SU-DHL-6 (cell line): ENCODE data around the gene BRSK1.
"Not testable (repeated sequence)": the region's sequence is repeated elsewhere in the genome, so short reads cannot be mapped to it uniquely, and the experiment has no call there.

Source experiments
- H2AFZ ChIP-seq: fragments of 200-600 bp; sonication (generic); 2 replicates; pipeline ENCODE4 v1.6.1; 2014; ENCODE audit warnings: low read depth, mild to moderate bottlenecking, moderate library complexity, mixed read lengths, antibody characterized with exemption, low read length; ENCODE audit not compliant: severe bottlenecking
- H3F3A ChIP-seq: fragments of 200-600 bp; shearing (Covaris generic); 2 replicates; pipeline ENCODE4 v1.6.0; 2016; ENCODE audit warnings: antibody characterized with exemption, mild to moderate bottlenecking; ENCODE audit not compliant: insufficient read depth
- H3K27ac ChIP-seq: fragments of 200-600 bp; sonication (generic); 2 replicates; pipeline ENCODE4 v1.5.1; 2016; ENCODE audit warnings: low read depth, mild to moderate bottlenecking, low read length, moderate library complexity, mixed read lengths
- H3K27me3 ChIP-seq: fragments of 200-600 bp; sonication (generic), shearing (Covaris generic); 2 replicates; pipeline ENCODE4 v1.6.0; 2014; ENCODE audit warnings: mild to moderate bottlenecking, low read length
- H3K36me3 ChIP-seq: fragments of 200-600 bp; sonication (generic); 2 replicates; pipeline ENCODE4 v1.6.1; 2014; ENCODE audit warnings: mild to moderate bottlenecking, low read length, mixed read lengths
- H3K4me2 ChIP-seq: fragments of 300-600, 200-600 bp; shearing (Covaris generic), sonication (generic); 2 replicates; pipeline ENCODE4 v1.6.0; 2014; ENCODE audit warnings: low read length, low read depth, mild to moderate bottlenecking; ENCODE audit not compliant: poor library complexity, severe bottlenecking
- H3K4me3 ChIP-seq: fragments of 200-600 bp; sonication (generic); 2 replicates; pipeline ENCODE4 v1.5.1; 2014; ENCODE audit warnings: antibody characterized with exemption, low read length, mild to moderate bottlenecking, mixed read lengths; ENCODE audit not compliant: insufficient read depth, poor library complexity, severe bottlenecking
- H3K79me2 ChIP-seq: fragments of 200-600 bp; sonication (generic); 2 replicates; pipeline ENCODE4 v1.6.1; 2014; ENCODE audit warnings: mild to moderate bottlenecking, low read length, moderate library complexity; ENCODE audit not compliant: insufficient read depth
- H3K9ac ChIP-seq: fragments of 200-600 bp; sonication (generic); 2 replicates; pipeline ENCODE4 v1.7.0; 2014; ENCODE audit warnings: mild to moderate bottlenecking, low read length
- H3K9me2 ChIP-seq: fragments of 200-600 bp; sonication (generic); replicated peaks from 2 replicates; pipeline ENCODE4 v1.6.1; 2014; ENCODE audit warnings: low read length; ENCODE audit not compliant: insufficient read depth
- H3K9me3 ChIP-seq: fragments of 200-600 bp; sonication (generic); 2 replicates; pipeline ENCODE4 v1.6.1; 2014; ENCODE audit warnings: low read length, mixed read lengths; ENCODE audit not compliant: insufficient read depth
- H4K20me1 ChIP-seq: fragments of 200-600 bp; sonication (generic); 2 replicates; pipeline ENCODE4 v1.6.1; 2014; ENCODE audit warnings: low read depth, mild to moderate bottlenecking, antibody characterized with exemption, low read length, moderate library complexity, mixed read lengths
- EZH2phosphoT487 ChIP-seq: fragments of 200-600 bp; sonication (generic), shearing (Covaris generic); conservative IDR thresholded peaks from 2 replicates; pipeline ENCODE4 v1.6.1; 2018; ENCODE audit warnings: mild to moderate bottlenecking, antibody characterized with exemption, low read length, moderate library complexity, mixed read lengths
- TF ChIP-seq, protein P1 (sequence below): fragments of 200-600 bp; sonication (generic); IDR thresholded peaks from one replicate; pipeline ENCODE4 v1.5.1; 2017; ENCODE audit warnings: antibody characterized with exemption, mild to moderate bottlenecking, low read length, moderate library complexity; ENCODE audit not compliant: insufficient read depth, poor library complexity, severe bottlenecking

BRSK1 gene

GRCh38 chr19:55321466-55322137 lies 37.8 kb downstream of the BRSK1 start:
- Histone ChIP-seq H2AFZ (no peak overlapping the region), H3K27me3 (no peaks in the 10 kb centered on the region), H3K9me2 (no peaks in the 10 kb centered on the region), H3K36me3 (no peaks in the 10 kb centered on the region), H3K9me3 (no peaks in the 10 kb centered on the region), H3K9ac (no peak overlapping the region), H4K20me1 (no peaks in the 10 kb centered on the region), H3K4me2 (no peak overlapping the region), H3K4me3 (no peak overlapping the region), H3K79me2 (no peaks in the 10 kb centered on the region), H3F3A (no peaks in the 10 kb centered on the region), H3K27ac (no peak overlapping the region)
- TF ChIP-seq, protein P1, sequence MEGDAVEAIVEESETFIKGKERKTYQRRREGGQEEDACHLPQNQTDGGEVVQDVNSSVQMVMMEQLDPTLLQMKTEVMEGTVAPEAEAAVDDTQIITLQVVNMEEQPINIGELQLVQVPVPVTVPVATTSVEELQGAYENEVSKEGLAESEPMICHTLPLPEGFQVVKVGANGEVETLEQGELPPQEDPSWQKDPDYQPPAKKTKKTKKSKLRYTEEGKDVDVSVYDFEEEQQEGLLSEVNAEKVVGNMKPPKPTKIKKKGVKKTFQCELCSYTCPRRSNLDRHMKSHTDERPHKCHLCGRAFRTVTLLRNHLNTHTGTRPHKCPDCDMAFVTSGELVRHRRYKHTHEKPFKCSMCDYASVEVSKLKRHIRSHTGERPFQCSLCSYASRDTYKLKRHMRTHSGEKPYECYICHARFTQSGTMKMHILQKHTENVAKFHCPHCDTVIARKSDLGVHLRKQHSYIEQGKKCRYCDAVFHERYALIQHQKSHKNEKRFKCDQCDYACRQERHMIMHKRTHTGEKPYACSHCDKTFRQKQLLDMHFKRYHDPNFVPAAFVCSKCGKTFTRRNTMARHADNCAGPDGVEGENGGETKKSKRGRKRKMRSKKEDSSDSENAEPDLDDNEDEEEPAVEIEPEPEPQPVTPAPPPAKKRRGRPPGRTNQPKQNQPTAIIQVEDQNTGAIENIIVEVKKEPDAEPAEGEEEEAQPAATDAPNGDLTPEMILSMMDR = no peak
- TF ChIP-seq EZH2phosphoT487 = no peak

GRCh38 chr19:55322204-55322885 lies 38.5 kb downstream of the BRSK1 start:
- no peaks in the 10 kb centered on the region for H3K36me3 ChIP-seq
- no peak overlapping the region for H3K27ac ChIP-seq
- no peaks in the 10 kb centered on the region for H3K27me3 ChIP-seq
- no peak overlapping the region for H3K4me2 ChIP-seq
- no peaks in the 10 kb centered on the region for H4K20me1 ChIP-seq
- no peaks in the 10 kb centered on the region for H3F3A ChIP-seq
- H3K9me2 ChIP-seq = no peaks in the 10 kb centered on the region
- no peak overlapping the region for H2AFZ ChIP-seq
- no peak for TF ChIP-seq EZH2phosphoT487
- no peaks in the 10 kb centered on the region for H3K9me3 ChIP-seq
- H3K4me3 ChIP-seq = no peak overlapping the region
- H3K9ac ChIP-seq = no peak overlapping the region
- no peaks in the 10 kb centered on the region for H3K79me2 ChIP-seq

DNA sequence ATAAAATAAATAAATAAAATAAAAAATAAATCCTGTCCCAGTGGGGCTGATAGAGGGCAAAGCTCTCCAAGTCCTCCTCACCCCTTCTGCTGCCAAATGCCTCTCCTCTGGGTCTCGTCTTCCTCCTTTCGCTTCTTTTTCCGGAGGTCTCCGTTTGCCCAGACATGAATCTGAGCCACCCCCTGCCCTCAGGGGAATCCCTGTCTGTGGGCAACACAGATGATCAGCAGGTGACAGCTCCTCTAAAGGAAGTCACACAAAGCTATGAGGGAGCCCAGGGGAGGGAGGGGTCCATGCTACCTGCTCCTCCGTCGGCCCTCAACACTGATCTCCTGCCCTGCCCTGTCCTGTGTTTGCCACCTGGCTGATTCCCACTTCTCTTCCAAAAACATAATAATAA lies 40.9 kb downstream of the BRSK1 start:
- H3K36me3 ChIP-seq = no peaks in the 10 kb centered on the region
- H3K4me3 ChIP-seq = no peak overlapping the region
- H3F3A ChIP-seq = no peaks in the 10 kb centered on the region
- no peaks in the 10 kb centered on the region for H3K79me2 ChIP-seq
- no peaks in the 10 kb centered on the region for H3K9me2 ChIP-seq
- no peaks in the 10 kb centered on the region for H4K20me1 ChIP-seq
- H3K9me3 ChIP-seq = no peaks in the 10 kb centered on the region
- no peak overlapping the region for H3K9ac ChIP-seq
- no peaks in the 10 kb centered on the region for H3K27me3 ChIP-seq
- H2AFZ ChIP-seq = no peak overlapping the region
- no peak for TF ChIP-seq EZH2phosphoT487
- TF ChIP-seq, protein P1 = no peak
- no peak overlapping the region for H3K4me2 ChIP-seq
- no peak overlapping the region for H3K27ac ChIP-seq

- no peaks in the 10 kb centered on the region for H3K9me2 ChIP-seq
Measured at GRCh38 chr19:55325172-55325571, 41.4 kb downstream of the BRSK1 start, which contains the start of gene TMEM150B. Gene TMEM150B (minus strand): TSS chr19:55325341. CDS start chr19:55321036, 4,305 bp downstream.

GRCh38 chr19:55328774-55329318 lies 45.0 kb downstream of the BRSK1 start:
- H3K9me3 ChIP-seq, H3F3A ChIP-seq, H3K4me3 ChIP-seq, H3K9ac ChIP-seq, H3K4me2 ChIP-seq, H3K36me3 ChIP-seq, H4K20me1 ChIP-seq, H3K79me2 ChIP-seq, H3K9me2 ChIP-seq, H2AFZ ChIP-seq, H3K27me3 ChIP-seq, H3K27ac ChIP-seq: not testable (repeated sequence)

More at GRCh38 chr19:55325172-55325571, 41.4 kb downstream of the BRSK1 start, which contains the start of gene TMEM150B:
- Histone ChIP-seq H4K20me1 (no peaks in the 10 kb centered on the region), H3K9ac (no peak within 1 kb of the TSS), H3K9me3 (no peaks in the 10 kb centered on the region), H3K79me2 (no peaks in the 10 kb centered on the region), H3K4me2 (no peak within 1 kb of the TSS), H3F3A (no peaks in the 10 kb centered on the region), H2AFZ (no peak within 1 kb of the TSS), H3K27ac (no peak within 1 kb of the TSS), H3K4me3 (no peak within 1 kb of the TSS), H3K36me3 (no peaks in the 10 kb centered on the region), H3K27me3 (no peaks in the 10 kb centered on the region)
- TF ChIP-seq, protein P1 = no peak
- TF ChIP-seq EZH2phosphoT487 = no peak
